HG03060 (cell line): ENCODE data around the gene TUSC2.
A peak's percentile ranks its signal among the peaks of the same experiment; 100 is the strongest.

ENCODE experiments used
- ATAC-seq: cut with Tn5 transposase; IDR thresholded peaks from one replicate; pipeline ENCODE4 v1.9.1; 2021; ENCODE audit warnings: low read depth, moderate number of reproducible peaks; ENCODE audit not compliant: unreplicated experiment

TUSC2 gene, protein sequence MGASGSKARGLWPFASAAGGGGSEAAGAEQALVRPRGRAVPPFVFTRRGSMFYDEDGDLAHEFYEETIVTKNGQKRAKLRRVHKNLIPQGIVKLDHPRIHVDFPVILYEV

DNA sequence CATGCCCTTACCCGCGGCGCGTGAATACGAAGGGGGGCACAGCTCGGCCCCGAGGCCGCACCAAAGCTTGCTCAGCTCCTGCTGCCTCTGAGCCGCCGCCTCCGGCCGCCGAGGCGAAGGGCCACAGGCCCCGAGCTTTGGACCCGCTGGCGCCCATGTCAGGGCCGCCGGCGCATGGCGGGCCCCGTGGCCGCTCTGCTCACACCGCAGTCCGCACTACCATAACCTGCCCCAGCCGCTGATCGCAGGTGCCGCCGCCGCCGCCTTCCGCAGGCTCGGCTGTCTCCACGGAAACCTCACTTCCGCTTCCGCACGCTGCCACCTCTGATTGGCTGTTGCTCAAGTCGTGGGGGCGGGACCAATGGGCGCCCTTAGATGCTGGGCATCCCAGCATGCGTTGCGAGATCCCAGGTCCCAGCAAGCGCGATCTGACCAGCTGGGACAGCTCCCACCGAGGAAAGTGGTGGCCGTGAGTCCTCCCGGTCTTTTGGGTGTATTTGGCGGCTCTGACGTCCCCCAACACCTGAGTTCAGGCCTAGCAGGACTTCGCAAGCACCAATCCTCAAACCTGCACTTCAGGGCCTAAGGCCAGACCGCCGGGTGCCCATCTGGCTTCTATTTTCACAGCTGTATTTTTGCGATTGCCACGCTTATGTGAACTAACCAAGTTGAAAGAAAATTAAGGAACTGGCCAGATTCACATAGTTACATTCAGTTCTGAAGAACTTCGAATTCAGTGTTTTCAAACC lies at the start of gene TUSC2:
Gene TUSC2 (minus strand): TSS at position 281 of the 749 bp plus-strand sequence. CDS start 124 bp downstream, at position 157.
- ATAC-seq: peak; percentile 67

DNA sequence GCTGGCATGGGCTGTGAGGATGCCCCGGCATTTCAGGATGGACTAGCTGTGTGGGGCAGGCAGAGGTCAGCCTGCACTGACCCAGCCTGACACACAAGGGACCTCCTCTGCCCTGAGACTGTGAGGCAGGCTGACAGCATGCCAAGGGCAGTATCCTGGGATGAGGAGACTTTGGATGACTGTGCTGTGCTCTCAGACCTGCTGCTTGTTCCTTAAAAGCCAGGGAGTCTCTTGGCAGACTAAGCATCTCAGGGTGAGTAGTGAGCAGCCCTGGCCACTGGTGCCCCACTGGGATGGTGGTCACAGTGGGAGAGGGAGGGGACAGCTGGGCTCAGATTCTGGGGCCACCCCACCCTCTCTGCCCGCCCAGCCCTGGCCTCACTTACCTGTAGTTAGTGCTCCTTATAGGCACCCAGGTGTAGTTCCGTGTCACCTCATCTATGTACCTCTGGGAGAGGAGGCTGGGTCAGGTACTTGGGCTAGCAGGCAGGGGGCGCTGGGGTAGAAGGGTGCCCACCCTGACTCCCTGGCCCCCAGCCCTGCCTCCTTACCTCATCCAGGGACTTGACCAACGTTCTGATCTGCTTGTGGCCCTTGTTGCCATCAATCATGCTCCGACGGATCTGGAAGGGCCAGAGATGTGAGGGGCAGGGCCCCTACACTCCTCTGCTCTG lies 47.4 kb upstream of the TUSC2 start:
- ATAC-seq: no peak

DNA sequence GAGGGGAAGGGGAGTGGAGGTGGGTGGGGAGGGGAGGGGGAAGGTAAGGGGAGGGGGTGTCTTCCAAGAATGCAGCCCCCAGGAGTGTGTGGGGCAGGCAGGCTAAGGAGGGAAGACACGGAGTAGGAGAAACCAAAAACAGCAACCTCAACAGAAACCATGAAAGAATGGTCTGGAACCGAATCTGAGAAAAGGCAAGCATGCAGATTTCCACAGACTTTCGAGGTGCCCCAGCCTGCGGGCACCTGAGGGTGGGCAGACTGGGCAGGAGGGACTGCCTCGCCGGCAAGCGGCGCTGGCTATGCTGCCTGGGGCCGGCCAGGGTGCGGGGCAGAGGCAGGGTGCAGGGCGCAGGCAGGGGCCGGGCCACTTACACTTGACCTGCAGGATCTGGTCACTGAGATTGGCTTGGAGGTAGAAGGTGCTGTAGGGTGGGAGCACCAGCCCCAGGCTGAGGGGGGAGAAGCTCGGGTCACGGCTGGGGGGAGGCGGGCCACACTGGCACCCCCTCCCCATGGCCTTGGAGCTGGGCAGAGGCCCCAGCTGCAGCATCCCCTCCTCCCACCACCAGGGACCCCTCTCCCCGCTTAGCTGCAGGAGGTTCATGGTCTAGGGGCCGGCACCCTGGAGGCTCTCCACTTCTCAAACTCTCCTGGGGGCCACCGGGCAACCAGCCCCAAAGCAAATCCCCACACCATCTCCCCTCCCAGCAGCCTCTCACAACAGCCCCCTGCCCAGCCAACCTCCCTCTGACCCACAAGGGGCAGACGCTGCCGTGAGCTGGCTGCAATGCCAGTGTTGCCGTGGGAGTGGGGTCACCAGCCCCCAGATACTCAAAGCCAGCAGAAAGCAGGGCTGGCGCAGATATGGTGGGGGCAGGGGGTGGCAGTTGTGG lies 46.6 kb upstream of the TUSC2 start:
- ATAC-seq: no peak

DNA sequence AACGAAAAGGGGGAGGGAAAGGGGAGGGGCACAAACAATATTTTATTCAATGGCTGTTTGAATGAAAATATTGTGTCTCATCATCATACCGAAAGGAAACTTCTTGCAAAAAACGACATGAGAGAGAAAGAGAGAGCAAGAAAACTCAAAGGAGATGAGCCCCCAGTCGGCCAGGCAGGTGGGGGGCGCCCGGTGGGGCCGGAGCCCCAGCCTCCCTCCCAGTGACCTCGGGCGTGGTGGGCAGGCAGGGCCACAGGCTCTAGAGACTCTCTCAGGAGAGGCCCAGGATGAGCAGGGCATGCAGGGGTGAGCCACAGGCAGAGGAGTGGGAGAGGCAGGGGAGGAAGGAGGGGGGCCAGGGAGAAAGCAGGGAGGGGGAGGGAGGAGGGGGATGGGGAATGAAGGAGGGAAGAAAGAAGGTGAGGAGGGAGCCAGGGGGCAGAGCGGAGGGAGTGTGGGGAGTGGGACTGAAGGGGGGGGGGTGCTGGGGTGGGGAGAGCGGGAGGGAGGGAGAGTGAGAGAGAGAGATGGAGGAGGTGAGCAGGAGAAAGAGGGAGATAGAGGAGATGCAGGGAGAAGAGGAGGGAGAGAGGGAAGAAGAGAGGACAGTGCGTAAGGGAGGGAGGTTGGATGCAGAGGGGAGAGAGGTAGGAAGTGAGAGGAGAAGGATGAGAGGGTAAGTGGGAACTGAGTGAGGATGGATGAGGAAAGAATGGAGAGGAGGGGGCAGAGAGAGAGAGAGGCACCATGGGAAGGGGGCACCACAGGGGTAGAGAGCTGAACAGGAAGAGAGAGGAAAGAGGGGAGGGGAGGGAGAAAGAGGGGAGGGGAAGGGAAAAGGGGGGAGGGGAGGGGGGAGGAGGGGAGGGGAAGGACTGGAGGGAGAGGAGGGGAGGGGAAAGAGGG lies 45.4 kb upstream of the TUSC2 start:
- ATAC-seq: no peak

DNA sequence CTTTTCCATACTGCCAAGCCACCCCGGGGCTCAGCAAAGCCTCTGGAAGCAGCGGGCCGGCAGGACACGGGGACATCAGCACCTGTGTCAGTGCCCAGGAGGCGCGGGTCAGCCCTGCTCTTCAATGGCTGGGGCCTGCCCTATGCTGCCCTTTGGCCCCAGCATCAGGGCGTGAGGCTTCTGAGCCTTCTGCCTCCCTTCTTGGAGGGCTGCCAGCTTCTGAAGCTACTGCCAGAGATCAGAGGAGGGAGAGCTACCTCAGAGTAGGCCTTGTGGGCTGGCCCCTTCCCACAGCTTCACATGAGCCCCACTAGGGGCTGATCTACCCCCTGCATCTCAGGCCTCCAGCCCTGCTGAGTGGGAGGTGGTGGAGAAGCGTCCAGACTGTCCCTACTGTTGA lies 44.3 kb upstream of the TUSC2 start:
- no peak for ATAC-seq

DNA sequence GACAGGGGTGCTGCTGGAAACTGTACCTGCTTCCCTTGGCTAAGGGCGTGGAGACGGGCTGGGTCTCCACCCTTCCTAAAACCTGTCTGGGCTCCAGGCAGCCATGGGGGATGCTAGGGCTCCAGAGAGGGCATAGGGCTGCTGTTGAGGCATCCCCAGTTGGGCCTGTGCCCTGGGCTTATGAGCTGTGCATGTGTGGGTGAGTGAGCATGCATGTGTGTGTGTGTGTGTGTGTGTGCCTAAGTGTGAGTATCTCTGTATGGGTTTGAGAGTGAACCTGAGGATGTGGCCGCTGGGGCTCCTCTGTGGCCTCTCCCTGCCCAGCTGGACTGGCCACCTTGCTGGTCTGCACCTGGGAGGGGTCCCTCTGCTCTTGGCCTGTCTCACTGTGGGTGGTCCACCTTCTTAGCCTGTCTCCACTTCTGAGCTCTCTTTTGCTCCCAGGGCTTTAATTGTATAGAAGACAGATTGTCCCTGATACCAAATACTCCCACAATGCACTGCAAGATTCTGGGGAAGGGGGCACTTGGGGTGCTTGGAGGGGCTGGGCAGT lies 43.2 kb upstream of the TUSC2 start:
- ATAC-seq: no peak

DNA sequence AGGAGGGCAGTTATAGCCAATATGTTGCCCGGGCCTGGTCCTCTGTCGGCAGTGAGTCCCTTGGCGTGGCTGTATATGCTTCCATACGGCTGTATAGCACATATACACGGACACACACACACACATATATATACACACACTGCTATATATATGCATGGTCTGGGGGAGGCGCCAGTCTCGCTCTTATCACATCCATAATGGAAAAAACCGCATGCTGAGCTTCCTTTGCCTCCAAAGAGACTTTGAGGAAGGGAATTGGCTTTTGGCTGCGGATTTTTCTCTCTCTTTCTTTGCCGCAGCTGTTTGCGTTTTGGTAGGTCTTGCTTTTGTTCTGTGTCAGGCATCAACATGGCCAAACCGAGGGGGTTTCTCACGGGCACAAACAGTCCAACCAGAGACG lies 42.6 kb upstream of the TUSC2 start:
- no peak for ATAC-seq

DNA sequence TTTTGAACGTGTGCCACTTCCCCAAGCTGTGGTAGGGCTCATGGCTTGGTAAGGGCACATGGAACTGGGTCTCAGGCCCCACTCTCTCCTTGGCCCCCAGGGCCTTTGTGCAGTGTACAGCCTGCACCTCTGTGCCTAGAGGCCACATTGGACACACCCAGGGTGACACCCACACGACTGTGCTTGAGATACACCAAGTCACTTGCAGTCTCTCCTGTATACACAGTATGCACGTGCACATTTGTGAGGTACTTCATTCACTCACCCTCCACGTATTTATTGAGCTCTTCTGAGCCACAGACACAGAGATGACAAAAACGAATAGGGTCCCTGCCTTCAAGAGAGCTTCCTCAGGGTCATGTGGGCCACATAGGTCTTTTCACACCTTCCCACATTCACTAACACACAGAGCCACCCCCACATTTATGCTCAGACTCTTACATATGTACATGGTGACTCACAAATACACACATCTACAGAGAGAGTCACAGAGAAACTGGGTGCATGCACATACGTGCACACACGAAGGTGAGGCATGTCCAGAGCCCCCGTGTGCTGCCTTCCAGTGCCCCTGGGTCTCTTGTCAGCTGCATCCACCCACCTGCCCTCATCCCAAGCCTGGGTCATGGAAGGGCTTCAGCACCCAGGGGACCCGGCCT lies 41.1 kb upstream of the TUSC2 start:
- no peak for ATAC-seq

DNA sequence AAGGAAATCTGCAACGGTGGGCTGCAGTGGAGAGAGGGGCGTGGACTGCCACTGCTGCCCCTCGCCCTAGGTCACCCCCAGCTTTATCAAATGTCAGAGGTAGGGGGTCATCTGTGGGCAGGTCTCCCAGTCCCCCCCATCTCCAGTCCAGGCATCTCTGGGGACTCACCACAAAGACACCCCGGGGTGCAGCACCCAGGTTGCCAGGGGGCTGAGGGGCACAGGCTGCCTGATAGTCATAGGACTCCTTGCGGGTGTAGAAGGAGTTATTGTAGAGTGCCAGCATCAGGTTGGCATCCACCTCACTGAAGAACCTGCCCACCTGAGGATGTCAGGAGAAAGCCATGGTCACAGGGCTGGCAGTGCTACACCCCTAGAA lies 37.8 kb upstream of the TUSC2 start:
- ATAC-seq: no peak

DNA sequence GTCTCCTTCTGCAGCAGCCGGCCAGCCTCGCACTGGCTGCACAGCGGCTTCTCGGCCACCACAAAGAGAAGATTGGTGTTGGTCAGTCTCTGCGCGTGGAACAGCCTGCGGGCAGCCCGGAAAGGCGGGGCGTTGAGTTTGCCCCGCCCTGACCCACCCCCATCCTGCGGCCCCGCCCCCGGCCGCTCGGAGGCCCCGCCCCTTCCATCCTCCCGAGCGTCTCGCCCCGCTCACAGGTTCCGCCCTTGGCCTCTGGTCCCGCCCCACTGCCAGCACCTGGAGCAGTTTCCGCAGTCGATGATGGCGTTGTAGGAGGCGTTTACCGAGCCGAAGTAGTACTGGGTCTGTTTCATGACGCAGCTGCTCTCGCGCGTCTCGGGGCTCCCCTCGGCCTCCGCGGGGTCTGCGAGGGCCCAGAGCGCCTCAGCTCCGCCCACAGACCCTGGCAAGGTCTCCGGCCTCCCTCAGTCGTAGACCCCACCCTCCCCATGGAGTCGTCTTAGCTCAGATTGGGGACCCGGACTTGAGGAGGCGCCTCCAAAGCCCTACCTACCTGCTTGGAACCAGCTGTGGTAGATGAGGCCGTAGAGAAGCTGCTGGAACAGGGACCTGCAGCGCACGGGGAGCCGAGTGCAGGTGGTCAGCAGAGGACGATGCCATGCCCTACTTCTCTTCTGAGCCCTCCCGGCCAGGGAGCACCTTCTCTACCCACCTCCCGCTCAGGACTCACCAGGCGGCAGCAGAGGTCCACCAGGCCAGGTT lies 37.2 kb upstream of the TUSC2 start:
- ATAC-seq: peak; percentile 74

DNA sequence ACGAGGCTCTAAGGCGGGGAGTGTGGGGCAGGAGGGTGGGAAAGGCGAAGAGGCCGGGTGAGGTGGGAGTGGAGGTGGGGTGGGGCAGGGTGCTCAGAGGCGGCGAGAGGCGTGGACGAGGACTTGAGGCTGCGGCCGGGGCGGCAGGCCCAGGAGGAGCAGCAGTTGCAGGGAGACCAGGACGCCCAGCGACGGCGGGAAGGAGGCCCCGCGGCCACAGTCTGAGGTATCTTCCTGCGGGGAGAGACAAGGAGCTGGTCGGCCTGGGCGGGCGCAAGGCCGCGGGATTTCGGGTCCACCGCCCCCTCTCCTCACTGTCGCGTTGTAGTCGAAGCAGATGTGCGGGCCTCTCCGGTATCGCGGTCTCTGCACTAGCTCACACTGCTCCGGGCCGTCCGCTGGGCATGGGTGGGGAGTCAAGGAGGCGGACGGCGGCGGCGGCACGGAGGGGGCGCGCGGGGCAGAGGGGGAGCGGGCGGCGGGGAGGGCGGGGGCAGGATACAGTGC lies 36.6 kb upstream of the TUSC2 start:
- ATAC-seq: no peak

DNA sequence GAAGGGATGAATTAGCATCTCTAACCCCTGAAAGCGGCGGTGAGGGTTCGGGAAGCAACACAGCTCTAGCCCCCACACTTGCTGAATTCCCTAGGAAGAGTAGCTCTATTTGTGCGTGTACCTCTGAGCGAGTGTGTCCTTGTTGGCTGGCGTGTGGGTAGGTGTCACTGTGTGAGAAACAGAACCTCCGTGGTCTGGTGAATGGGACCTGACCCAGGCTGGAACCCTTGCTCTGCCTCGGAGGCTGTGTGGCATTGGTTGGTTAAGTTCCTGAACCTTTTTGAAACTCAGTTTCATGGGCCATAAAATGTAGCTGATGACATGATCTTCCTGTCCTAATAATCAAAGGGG lies 31.7 kb upstream of the TUSC2 start:
- ATAC-seq: no peak

DNA sequence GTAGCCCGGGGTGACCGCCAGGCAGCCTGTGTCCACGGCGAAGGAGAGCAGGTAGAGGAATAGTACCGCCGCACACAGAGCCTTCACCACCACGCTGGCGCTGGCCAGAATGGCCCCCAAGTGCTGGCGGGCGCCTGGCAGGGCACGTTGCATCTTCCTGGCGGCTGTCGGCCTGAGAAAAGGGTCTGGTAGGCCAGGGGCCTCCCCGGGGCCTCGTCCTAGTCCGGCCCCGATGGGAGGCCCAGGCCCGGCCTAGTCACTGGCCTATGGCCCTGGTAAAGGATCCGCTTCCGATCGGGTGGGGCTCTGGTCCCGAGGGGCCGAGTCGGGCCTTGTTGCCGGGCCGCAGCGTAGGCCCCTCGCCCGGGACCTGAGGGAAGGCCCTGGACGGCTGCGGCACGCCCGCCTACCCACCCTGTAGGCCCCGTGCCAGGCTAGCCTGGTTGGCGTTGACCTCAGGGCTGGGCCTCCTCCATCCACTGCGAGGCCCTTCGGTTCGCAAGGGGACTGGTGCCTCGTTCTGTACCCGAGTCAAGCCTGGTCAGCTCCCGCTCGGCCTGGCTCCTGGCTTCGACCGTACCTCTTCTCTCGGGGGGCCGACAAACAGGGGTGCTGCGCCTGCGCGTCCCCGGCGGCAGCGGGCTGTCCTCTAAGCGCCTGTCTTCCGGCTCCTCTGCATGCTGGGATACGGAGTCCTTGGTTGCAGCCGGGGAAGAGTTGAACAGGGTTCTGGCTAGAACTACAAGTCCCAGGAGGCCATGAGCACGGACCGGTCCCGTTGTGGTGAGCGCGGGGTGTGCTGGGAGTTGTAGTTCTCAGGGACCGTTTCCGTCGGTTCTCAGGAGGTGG lies 31.1 kb upstream of the TUSC2 start, which contains the start of gene TMEM115:
Gene TMEM115 (minus strand): TSS at position 611 of the 849 bp plus-strand sequence. CDS start 458 bp downstream, at position 153.
- ATAC-seq: peak; percentile 95

DNA sequence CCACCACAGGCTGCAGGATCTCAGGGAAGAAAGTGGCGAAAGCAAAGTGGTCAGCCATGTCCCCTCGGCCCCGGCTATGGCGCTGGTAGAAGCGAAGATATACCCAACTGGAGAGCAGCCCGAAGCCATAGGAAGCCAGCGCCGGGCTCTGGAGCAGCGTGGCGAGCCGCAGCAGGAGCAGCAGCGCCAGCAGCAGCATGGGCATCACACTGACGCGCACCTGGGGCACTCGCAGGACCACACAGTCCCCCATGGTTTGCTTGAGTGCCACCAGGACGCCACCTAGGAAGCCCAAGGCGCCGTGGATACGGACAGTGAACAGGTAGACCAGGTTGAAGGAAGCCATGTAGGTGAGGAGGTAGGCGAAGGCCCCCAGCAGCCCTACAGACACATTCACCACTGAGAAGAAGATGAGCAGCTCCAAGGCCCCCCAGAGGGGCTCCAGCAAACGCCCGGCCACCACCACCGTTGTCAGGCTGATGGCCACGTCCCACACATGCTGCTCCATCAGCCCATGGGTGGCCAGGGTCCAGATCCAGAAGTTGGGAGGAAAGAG lies 30.4 kb upstream of the TUSC2 start:
- no peak for ATAC-seq

DNA sequence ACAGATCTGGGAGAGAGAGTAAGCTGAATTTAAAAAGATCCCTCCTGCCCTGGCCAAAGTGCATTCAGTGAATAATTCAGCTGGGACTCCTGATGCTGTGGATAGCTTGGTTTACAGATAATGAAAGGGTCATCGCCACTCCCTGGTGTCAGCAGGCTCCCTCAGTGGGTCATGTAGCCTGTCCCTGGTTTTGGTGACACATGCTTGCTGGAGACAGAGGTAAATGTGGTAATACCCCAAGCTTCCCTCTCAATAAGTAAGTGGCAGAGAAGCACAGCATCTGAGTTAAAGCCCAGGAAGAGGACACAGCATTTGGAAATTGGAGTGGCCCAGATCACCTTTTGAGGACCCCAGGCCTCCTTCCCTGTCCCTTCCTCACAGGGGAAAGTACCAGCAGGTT lies 29.5 kb upstream of the TUSC2 start:
- no peak for ATAC-seq

DNA sequence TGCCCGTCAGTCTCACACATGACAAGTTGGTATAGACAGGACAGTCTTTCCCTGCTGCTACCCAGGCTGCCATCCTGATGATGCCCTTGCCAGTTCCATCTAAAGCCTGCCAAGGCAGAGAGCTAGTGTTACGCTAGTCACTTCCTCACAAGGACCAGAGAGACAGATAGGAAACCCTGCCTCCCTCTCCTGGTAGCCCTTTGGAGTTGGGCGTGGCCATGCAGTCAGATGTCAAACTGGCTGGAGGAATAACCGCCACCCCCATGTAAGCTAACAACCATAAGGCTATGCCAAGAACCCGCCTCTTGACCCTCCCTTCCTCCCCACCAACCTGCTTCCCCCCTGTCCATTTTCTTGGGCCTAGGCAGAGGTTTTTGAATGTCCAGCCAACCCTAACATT lies 28.5 kb upstream of the TUSC2 start:
- no peak for ATAC-seq
